ENCODE data around the gene CD163L1. TPM values are rescaled to one million over a fixed set of nuclear protein-coding genes. Genes with fewer than 3 reads are reported as not detected.

The CD163L1 gene
- total RNA-seq (2022; extraction: Qiagen RNA extraction), result 0.38 to 0.72 TPM (median 0.49 TPM) in 5 replicates

GRCh38 chr12:7444076-7444475 is at the start of gene CD163L1:
TSS of gene CD163L1 (minus strand) at chr12:7444153. CDS start at chr12:7444127, 26 bp downstream.

Other genes starting within 250 kb of the CD163L1 start
- gene ACSM4, start 140.1 kb downstream of the CD163L1 start, total RNA-seq (2022; extraction: Qiagen RNA extraction), result not detected in 5 replicates
- 0.09 TPM in 1 of 5 replicates, not detected in the others for gene CD163, start 59.6 kb upstream of the CD163L1 start, total RNA-seq (2022; extraction: Qiagen RNA extraction)
- gene APOBEC1, start 221.8 kb upstream of the CD163L1 start, total RNA-seq (2022; extraction: Qiagen RNA extraction), result not detected in 5 replicates